H9 (cell line): ENCODE results near the gene ARL8A. TPM values are rescaled to one million over a fixed set of nuclear protein-coding genes. Genes with fewer than 3 reads are reported as not detected.

ENCODE experiments used
- DNase-seq: peaks from one replicate; pipeline ENCODE4 v3.0.0-alpha.2; 2017
- H2AFZ ChIP-seq: one replicate; pipeline ENCODE4 v1.6.1; 2013; ENCODE audit warnings: mild to moderate bottlenecking, low read length, control low read depth, moderate library complexity
- H2AK5ac ChIP-seq: 2 replicates; pipeline ENCODE4 v1.6.1; 2013; ENCODE audit warnings: low read length, control low read depth, mixed read lengths; ENCODE audit not compliant: insufficient read length
- H2BK120ac ChIP-seq: one replicate; pipeline ENCODE4 v1.6.1; 2013; ENCODE audit warnings: low read depth, mild to moderate bottlenecking, low read length, control low read depth, inconsistent platforms; ENCODE audit not compliant: poor library complexity, severe bottlenecking
- H2BK12ac ChIP-seq: 2 replicates; pipeline ENCODE4 v1.6.1; 2013; ENCODE audit warnings: low read length, control low read depth, mixed read lengths, low read depth; ENCODE audit not compliant: insufficient read length
- H2BK15ac ChIP-seq: 2 replicates; pipeline ENCODE4 v1.6.1; 2013; ENCODE audit warnings: low read depth, low read length, control low read depth
- H2BK20ac ChIP-seq: one replicate; pipeline ENCODE4 v1.6.1; 2013; ENCODE audit warnings: low read depth, mild to moderate bottlenecking, low read length, control low read depth, inconsistent platforms; ENCODE audit not compliant: poor library complexity, severe bottlenecking
- H2BK5ac ChIP-seq: 2 replicates; pipeline ENCODE4 v1.6.1; 2013; ENCODE audit warnings: low read length, control low read depth, mixed read lengths; ENCODE audit not compliant: insufficient read length
- H3K14ac ChIP-seq: 2 replicates; pipeline ENCODE4 v1.6.1; 2013; ENCODE audit warnings: low read length, control low read depth; ENCODE audit not compliant: insufficient read depth
- H3K18ac ChIP-seq: 2 replicates; pipeline ENCODE4 v1.6.1; 2013; ENCODE audit warnings: low read depth, mild to moderate bottlenecking, mixed read lengths, low read length, control low read depth; ENCODE audit not compliant: insufficient read length
- H3K23ac ChIP-seq: 2 replicates; pipeline ENCODE4 v1.6.1; 2013; ENCODE audit warnings: low read length, control low read depth, mixed read lengths, low read depth; ENCODE audit not compliant: insufficient read length
- H3K23me2 ChIP-seq: 2 replicates; pipeline ENCODE4 v1.6.1; 2013; ENCODE audit warnings: low read depth, mild to moderate bottlenecking, mixed read lengths, low read length, control low read depth; ENCODE audit not compliant: insufficient read length, poor library complexity, severe bottlenecking
- H3K27ac ChIP-seq: 2 replicates; pipeline ENCODE4 v1.5.1; 2013; ENCODE audit warnings: low read length, control low read depth, mixed read lengths, low read depth; ENCODE audit not compliant: insufficient read length
- H3K27me3 ChIP-seq: 2 replicates; pipeline ENCODE4 v1.6.1; 2013; ENCODE audit warnings: low read length, control low read depth, inconsistent platforms; ENCODE audit not compliant: insufficient read depth
- H3K4ac ChIP-seq: 2 replicates; pipeline ENCODE4 v1.6.1; 2013; ENCODE audit warnings: low read depth, mild to moderate bottlenecking, control low read depth, inconsistent platforms, low read length, moderate library complexity
- H3K4me1 ChIP-seq: 2 replicates; pipeline ENCODE4 v1.6.1; 2013; ENCODE audit warnings: low read length, control low read depth, inconsistent platforms; ENCODE audit not compliant: insufficient read depth
- H3K4me2 ChIP-seq: 2 replicates; pipeline ENCODE4 v1.6.1; 2013; ENCODE audit warnings: low read length, control low read depth, mixed read lengths; ENCODE audit not compliant: insufficient read length, insufficient read depth
- H3K56ac ChIP-seq: 2 replicates; pipeline ENCODE4 v1.6.1; 2013; ENCODE audit warnings: low read depth, mild to moderate bottlenecking, mixed read lengths, low read length, control low read depth; ENCODE audit not compliant: insufficient read length
- H3K79me1 ChIP-seq: 2 replicates; pipeline ENCODE4 v1.6.1; 2013; ENCODE audit warnings: low read depth, mild to moderate bottlenecking, moderate library complexity, low read length, control low read depth, inconsistent platforms; ENCODE audit not compliant: insufficient read depth, poor library complexity, severe bottlenecking
- H3K79me2 ChIP-seq: 2 replicates; pipeline ENCODE4 v1.6.1; 2013; ENCODE audit warnings: low read length, control low read depth, inconsistent platforms; ENCODE audit not compliant: insufficient read depth
- H3K9ac ChIP-seq: 2 replicates; pipeline ENCODE4 v1.6.1; 2013; ENCODE audit warnings: low read length, control low read depth, mixed read lengths; ENCODE audit not compliant: insufficient read length; ENCODE audit errors: extremely low read depth
- H3K9me3 ChIP-seq: one replicate; pipeline ENCODE4 v1.6.1; 2013; ENCODE audit warnings: low read depth, low read length, inconsistent platforms; ENCODE audit not compliant: control insufficient read depth
- H3T11ph ChIP-seq: one replicate; pipeline ENCODE4 v1.6.1; 2013; ENCODE audit warnings: mild to moderate bottlenecking, low read length, control low read depth, inconsistent platforms
- H4K20me1 ChIP-seq: one replicate; pipeline ENCODE4 v1.6.1; 2013; ENCODE audit not compliant: control insufficient read depth, insufficient read length, insufficient read depth
- H4K5ac ChIP-seq: 2 replicates; pipeline ENCODE4 v1.6.1; 2013; ENCODE audit warnings: low read depth, mild to moderate bottlenecking, mixed read lengths, low read length, control low read depth; ENCODE audit not compliant: insufficient read length
- H4K8ac ChIP-seq: replicated peaks from 2 replicates; pipeline ENCODE4 v1.6.1; 2013; ENCODE audit warnings: low read length, control low read depth, mixed read lengths, low read depth; ENCODE audit not compliant: insufficient read length
- H4K91ac ChIP-seq: 2 replicates; pipeline ENCODE4 v1.6.1; 2013; ENCODE audit warnings: low read depth, mild to moderate bottlenecking, moderate library complexity, mixed read lengths, low read length, control low read depth; ENCODE audit not compliant: insufficient read length
- H3K27ac Mint-ChIP-seq, 3 experiments: 2 replicates in 2 of 3; 3 replicates in 1 of 3; pipeline ENCODE4 v1.8.0; 2020 to 2021; ENCODE audit warnings: mixed read lengths in 3 of 3, mild to moderate bottlenecking in 1 of 3, moderate library complexity in 1 of 3
- H3K27me3 Mint-ChIP-seq: 2 replicates; pipeline ENCODE4 v1.8.0; 2021; ENCODE audit warnings: low read depth, mild to moderate bottlenecking, moderate library complexity, mixed read lengths
- H3K36me3 Mint-ChIP-seq, 3 experiments: 2 replicates in 2 of 3; 3 replicates in 1 of 3; pipeline ENCODE4 v1.8.0; 2020 to 2021; ENCODE audit warnings: low read depth in 3 of 3, mixed read lengths in 3 of 3; ENCODE audit not compliant: insufficient read depth in 1 of 3
- H3K4me1 Mint-ChIP-seq, 2 experiments: 2 replicates each; pipeline ENCODE4 v1.8.0; 2020; ENCODE audit warnings: mixed read lengths in 2 of 2
- H3K4me3 Mint-ChIP-seq, 2 experiments: 2 replicates in 1 of 2; 3 replicates in 1 of 2; pipeline ENCODE4 v1.8.0; 2020 to 2021; ENCODE audit warnings: mild to moderate bottlenecking in 2 of 2, mixed read lengths in 2 of 2, moderate library complexity in 1 of 2
- H3K9me3 Mint-ChIP-seq, 2 experiments: 2 replicates in 1 of 2; 3 replicates in 1 of 2; pipeline ENCODE4 v1.8.0; 2020; ENCODE audit warnings: mild to moderate bottlenecking in 2 of 2, mixed read lengths in 2 of 2, moderate library complexity in 1 of 2
- CTCF ChIP-seq: fragments of 200-600 bp; sonication (generic); conservative IDR thresholded peaks from 3 replicates; pipeline ENCODE4 v1.8.0; 2021; ENCODE audit warnings: antibody characterized with exemption, mild to moderate bottlenecking
- WGBS: extraction: QIAGEN DNeasy Blood & Tissue Kit; methylation state at CpG from one replicate; pipeline ENCODE4 v1.1.7; 2013; ENCODE audit warnings: missing lambda C conversion rate, low lambda C conversion rate, mixed read lengths; ENCODE audit not compliant: insufficient read length; ENCODE audit errors: extremely low coverage; 5-methylcytosine and 5-hydroxymethylcytosine counted together
- total RNA-seq: library from RNA; stranded (reverse); gene quantifications from 2 replicates; pipeline ENCODE4 v1.2.1, GENCODE V29; 2021

ARL8A gene
- total RNA-seq, 1 experiment from 2014 or later: 67.2 TPM

DNA sequence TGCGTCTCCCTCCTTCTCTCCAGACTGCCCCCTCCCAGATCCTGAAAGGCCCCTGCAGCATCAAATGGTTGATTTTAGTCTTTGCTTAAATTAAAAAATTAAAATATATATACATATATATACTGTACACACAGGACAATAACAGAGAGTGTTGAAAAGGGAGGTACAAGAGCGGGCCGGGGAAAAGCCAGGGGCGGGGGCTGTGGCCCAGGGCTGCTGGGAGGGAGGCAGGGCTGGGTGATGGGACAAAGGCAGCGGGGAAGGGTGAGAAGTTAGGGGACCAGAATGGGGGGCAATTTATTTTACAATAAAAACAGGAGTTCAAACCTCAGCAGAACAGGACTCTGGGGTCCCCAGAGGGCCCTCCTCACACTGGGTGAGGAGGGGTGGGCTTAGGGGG lies 10.5 kb downstream of the ARL8A start:
- peaks cover 13 to 38% (median 33%) of the 10 kb centered on the region in 3 experiments; a peak in 6 of 7 replicates for H3K36me3 Mint-ChIP-seq
- Histone ChIP-seq H3K4me2 (no peak overlapping the region), H3K4me1 (no peaks in the 10 kb centered on the region), H2BK120ac (no peak overlapping the region), H3K23me2 (no peaks in the 10 kb centered on the region), H3K14ac (no peak overlapping the region), H3K79me1 (no peaks in the 10 kb centered on the region), H3K79me2 (no peaks in the 10 kb centered on the region), H3K27ac (no peak overlapping the region), H3K9ac (no peak overlapping the region), H4K5ac (no peak overlapping the region), H4K20me1 (no peaks in the 10 kb centered on the region), H3K9me3 (no peaks in the 10 kb centered on the region), H2BK20ac (no peak overlapping the region), H2AK5ac (no peak overlapping the region), H4K8ac (no peak overlapping the region), H2BK5ac (no peak overlapping the region), H3K56ac (no peak overlapping the region), H3K18ac (no peak overlapping the region), H2BK15ac (no peak overlapping the region), H3T11ph (no peak overlapping the region), H3K23ac (no peak overlapping the region), H4K91ac (no peak overlapping the region), H2AFZ (no peak overlapping the region), H2BK12ac (no peak overlapping the region), H3K27me3 (no peaks in the 10 kb centered on the region), H3K4ac (no peak overlapping the region)
- WGBS: no CpG with 5 or more reads among the region's 5 CpGs
- no peaks in the 10 kb centered on the region for H3K27me3 Mint-ChIP-seq
- no peak overlapping the region for H3K4me3 Mint-ChIP-seq
- TF ChIP-seq CTCF: no peak
- H3K9me3 Mint-ChIP-seq: no peaks in the 10 kb centered on the region
- peaks cover 16 to 21% of the 10 kb centered on the region in 2 experiments for H3K4me1 Mint-ChIP-seq
- H3K27ac Mint-ChIP-seq: no peak overlapping the region
- DNase-seq: no peak
